SK-N-SH treated with all-trans-retinoic acid at 6 μM for 48 hours (cell line): Measurements from ENCODE around the gene CLCA1.

Experiments
- ATAC-seq: fragments of 200-7000 bp; cut with Tn5 transposase; 3 replicates; pipeline ENCODE4 v1.9.1; 2020; ENCODE audit warnings: mild to moderate bottlenecking, moderate library complexity
- ARNTL ChIP-seq: fragments of 450-650 bp; formaldehyde crosslinking; IDR thresholded peaks from 2 replicates; pipeline ENCODE4 v1.5.0; 2020; ENCODE audit warnings: low read depth, mild to moderate bottlenecking, moderate library complexity, borderline replicate concordance
- BACH2 ChIP-seq: fragments of 250-450 bp; sonication (Bioruptor Pico); IDR thresholded peaks from 2 replicates; pipeline ENCODE4 v1.9.0; 2021; ENCODE audit warnings: mild to moderate bottlenecking, borderline replicate concordance
- CREB5 ChIP-seq: fragments of 250-450 bp; sonication (Bioruptor Pico); IDR thresholded peaks from 2 replicates; pipeline ENCODE4 v1.5.1; 2020; ENCODE audit warnings: low read depth, mild to moderate bottlenecking, moderate library complexity
- CSDC2 ChIP-seq: fragments of 250-450 bp; sonication (Bioruptor Pico); IDR thresholded peaks from 2 replicates; pipeline ENCODE4 v1.5.0; 2020; ENCODE audit warnings: mild to moderate bottlenecking, moderate library complexity
- ESRRG ChIP-seq: fragments of 250-450 bp; sonication (Bioruptor Pico); IDR thresholded peaks from 2 replicates; pipeline ENCODE4 v1.6.1; 2021; ENCODE audit warnings: mild to moderate bottlenecking
- ISL1 ChIP-seq: fragments of 250-450 bp; sonication (Bioruptor Pico); IDR thresholded peaks from 2 replicates; pipeline ENCODE4 v2.1.2; 2022; ENCODE audit warnings: mild to moderate bottlenecking, moderate library complexity
- OSR1 ChIP-seq: fragments of 250-450 bp; sonication (Bioruptor Pico); IDR thresholded peaks from 2 replicates; pipeline ENCODE4 v1.8.0; 2022; ENCODE audit warnings: moderate library complexity, mild to moderate bottlenecking, inconsistent platforms
- RARB ChIP-seq: fragments of 250-450 bp; sonication (Bioruptor Pico); IDR thresholded peaks from 2 replicates; pipeline ENCODE4 v1.8.0; 2021; ENCODE audit warnings: mild to moderate bottlenecking, moderate library complexity
- SNAI2 ChIP-seq: fragments of 250-450 bp; sonication (Bioruptor Pico); IDR thresholded peaks from 2 replicates; pipeline ENCODE4 v1.5.0; 2020; ENCODE audit warnings: mild to moderate bottlenecking, moderate library complexity
- TCF4 ChIP-seq: fragments of 250-450 bp; sonication (Bioruptor Pico); IDR thresholded peaks from 2 replicates; pipeline ENCODE4 v1.8.0; 2021; ENCODE audit warnings: mild to moderate bottlenecking, moderate library complexity, borderline replicate concordance
- ZC3H10 ChIP-seq: fragments of 250-450 bp; sonication (Bioruptor Pico); IDR thresholded peaks from 2 replicates; pipeline ENCODE4 v1.5.1; 2021; ENCODE audit warnings: mild to moderate bottlenecking, moderate library complexity
- ZFP3 ChIP-seq: fragments of 250-450 bp; sonication (Bioruptor Pico); IDR thresholded peaks from 2 replicates; pipeline ENCODE4 v1.5.0; 2020; ENCODE audit warnings: mild to moderate bottlenecking, moderate library complexity
- ZFP30 ChIP-seq: fragments of 450-650 bp; formaldehyde crosslinking; IDR thresholded peaks from 2 replicates; pipeline ENCODE4 v1.5.0; 2022; ENCODE audit warnings: mild to moderate bottlenecking, moderate library complexity
- ZNF565 ChIP-seq: fragments of 450-650 bp; formaldehyde crosslinking; conservative IDR thresholded peaks from 2 replicates; pipeline ENCODE4 v1.5.0; 2020; ENCODE audit warnings: low read depth, mild to moderate bottlenecking, moderate library complexity
- ZNF70 ChIP-seq: fragments of 450-650 bp; formaldehyde crosslinking; IDR thresholded peaks from 2 replicates; pipeline ENCODE4 v1.5.0; 2020; ENCODE audit warnings: mild to moderate bottlenecking, moderate library complexity
- ZNF8 ChIP-seq: fragments of 450-650 bp; formaldehyde crosslinking; IDR thresholded peaks from 2 replicates; pipeline ENCODE4 v1.5.0; 2020; ENCODE audit warnings: mild to moderate bottlenecking, moderate library complexity
- TF ChIP-seq, protein P1 (sequence below): fragments of 250-450 bp; sonication (Bioruptor Pico); IDR thresholded peaks from 2 replicates; pipeline ENCODE4 v1.8.0; 2020; ENCODE audit warnings: mild to moderate bottlenecking, moderate library complexity, borderline replicate concordance
- TF ChIP-seq, protein P2 (sequence below): fragments of 250-450 bp; sonication (Bioruptor Pico); IDR thresholded peaks from 2 replicates; pipeline ENCODE4 v1.5.1; 2021; ENCODE audit warnings: mild to moderate bottlenecking, moderate library complexity
- TF ChIP-seq, protein P3 (sequence below): fragments of 250-450 bp; sonication (Bioruptor Pico); IDR thresholded peaks from 2 replicates; pipeline ENCODE4 v1.8.0; 2021; ENCODE audit warnings: low read depth, mild to moderate bottlenecking, moderate library complexity, borderline replicate concordance
- TF ChIP-seq, protein P4 (sequence below): fragments of 250-450 bp; sonication (Bioruptor Pico); IDR thresholded peaks from 2 replicates; pipeline ENCODE4 v1.5.0; 2020; ENCODE audit warnings: mild to moderate bottlenecking, moderate library complexity

CLCA1 gene

GRCh38 chr1:86489242-86489878, 20.6 kb downstream of the CLCA1 start (continued):
- TF ChIP-seq ZNF70 (CRISPR knock-in tag), result no peak

DNA sequence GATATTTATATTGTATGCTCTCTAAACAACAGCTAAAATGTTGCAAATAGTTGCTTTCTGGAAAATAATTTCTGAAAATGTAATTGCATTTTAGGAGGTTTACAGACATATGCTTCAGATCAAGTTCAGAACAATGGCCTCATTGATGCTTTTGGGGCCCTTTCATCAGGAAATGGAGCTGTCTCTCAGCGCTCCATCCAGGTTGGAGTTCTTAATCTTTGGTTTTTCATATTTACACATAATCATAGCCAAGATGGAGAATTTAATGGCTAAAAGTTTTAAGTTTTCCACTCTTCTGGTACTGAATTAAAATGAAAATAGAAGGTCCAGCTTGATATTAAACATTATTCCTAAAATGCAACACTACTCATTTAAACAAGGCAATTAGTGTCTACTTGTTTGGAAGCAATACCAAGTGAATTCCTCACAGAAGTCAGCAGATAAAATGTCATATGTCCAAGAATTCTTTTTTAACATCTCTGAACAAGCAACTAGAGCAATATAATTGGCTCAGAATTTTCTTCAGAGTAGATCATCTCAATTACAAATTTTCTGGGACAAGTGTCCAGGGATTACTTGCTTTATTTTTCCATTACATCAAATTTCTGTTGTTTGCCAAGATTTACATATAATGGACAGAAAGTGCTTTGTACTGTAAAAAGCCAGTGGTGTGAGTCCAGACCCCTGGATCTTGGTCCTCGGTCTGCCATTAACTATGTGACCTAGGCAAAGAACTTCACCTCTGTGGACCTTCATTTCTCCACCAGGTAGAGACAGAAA, 22.6 kb downstream of the CLCA1 start:
- ATAC-seq, result no peak
- TF ChIP-seq, protein P1, sequence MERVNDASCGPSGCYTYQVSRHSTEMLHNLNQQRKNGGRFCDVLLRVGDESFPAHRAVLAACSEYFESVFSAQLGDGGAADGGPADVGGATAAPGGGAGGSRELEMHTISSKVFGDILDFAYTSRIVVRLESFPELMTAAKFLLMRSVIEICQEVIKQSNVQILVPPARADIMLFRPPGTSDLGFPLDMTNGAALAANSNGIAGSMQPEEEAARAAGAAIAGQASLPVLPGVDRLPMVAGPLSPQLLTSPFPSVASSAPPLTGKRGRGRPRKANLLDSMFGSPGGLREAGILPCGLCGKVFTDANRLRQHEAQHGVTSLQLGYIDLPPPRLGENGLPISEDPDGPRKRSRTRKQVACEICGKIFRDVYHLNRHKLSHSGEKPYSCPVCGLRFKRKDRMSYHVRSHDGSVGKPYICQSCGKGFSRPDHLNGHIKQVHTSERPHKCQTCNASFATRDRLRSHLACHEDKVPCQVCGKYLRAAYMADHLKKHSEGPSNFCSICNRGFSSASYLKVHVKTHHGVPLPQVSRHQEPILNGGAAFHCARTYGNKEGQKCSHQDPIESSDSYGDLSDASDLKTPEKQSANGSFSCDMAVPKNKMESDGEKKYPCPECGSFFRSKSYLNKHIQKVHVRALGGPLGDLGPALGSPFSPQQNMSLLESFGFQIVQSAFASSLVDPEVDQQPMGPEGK (CRISPR knock-in tag), result no peak
- TF ChIP-seq ZNF8 (CRISPR knock-in tag) (no peak), ZNF70 (CRISPR knock-in tag) (no peak), ZFP3 (CRISPR knock-in tag) (no peak), OSR1 (CRISPR knock-in tag) (no peak), CSDC2 (no peak), ZFP30 (no peak), ISL1 (CRISPR knock-in tag) (no peak), TCF4 (CRISPR knock-in tag) (no peak), ESRRG (CRISPR knock-in tag) (no peak)
- TF ChIP-seq, protein P2, sequence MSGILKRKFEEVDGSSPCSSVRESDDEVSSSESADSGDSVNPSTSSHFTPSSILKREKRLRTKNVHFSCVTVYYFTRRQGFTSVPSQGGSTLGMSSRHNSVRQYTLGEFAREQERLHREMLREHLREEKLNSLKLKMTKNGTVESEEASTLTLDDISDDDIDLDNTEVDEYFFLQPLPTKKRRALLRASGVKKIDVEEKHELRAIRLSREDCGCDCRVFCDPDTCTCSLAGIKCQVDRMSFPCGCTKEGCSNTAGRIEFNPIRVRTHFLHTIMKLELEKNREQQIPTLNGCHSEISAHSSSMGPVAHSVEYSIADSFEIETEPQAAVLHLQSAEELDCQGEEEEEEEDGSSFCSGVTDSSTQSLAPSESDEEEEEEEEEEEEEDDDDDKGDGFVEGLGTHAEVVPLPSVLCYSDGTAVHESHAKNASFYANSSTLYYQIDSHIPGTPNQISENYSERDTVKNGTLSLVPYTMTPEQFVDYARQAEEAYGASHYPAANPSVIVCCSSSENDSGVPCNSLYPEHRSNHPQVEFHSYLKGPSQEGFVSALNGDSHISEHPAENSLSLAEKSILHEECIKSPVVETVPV (CRISPR knock-in tag), result no peak
- TF ChIP-seq, protein P3, sequence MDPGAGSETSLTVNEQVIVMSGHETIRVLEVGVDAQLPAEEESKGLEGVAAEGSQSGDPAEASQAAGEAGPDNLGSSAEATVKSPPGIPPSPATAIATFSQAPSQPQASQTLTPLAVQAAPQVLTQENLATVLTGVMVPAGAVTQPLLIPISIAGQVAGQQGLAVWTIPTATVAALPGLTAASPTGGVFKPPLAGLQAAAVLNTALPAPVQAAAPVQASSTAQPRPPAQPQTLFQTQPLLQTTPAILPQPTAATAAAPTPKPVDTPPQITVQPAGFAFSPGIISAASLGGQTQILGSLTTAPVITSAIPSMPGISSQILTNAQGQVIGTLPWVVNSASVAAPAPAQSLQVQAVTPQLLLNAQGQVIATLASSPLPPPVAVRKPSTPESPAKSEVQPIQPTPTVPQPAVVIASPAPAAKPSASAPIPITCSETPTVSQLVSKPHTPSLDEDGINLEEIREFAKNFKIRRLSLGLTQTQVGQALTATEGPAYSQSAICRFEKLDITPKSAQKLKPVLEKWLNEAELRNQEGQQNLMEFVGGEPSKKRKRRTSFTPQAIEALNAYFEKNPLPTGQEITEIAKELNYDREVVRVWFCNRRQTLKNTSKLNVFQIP (CRISPR knock-in tag), result no peak
- TF ChIP-seq, protein P4, sequence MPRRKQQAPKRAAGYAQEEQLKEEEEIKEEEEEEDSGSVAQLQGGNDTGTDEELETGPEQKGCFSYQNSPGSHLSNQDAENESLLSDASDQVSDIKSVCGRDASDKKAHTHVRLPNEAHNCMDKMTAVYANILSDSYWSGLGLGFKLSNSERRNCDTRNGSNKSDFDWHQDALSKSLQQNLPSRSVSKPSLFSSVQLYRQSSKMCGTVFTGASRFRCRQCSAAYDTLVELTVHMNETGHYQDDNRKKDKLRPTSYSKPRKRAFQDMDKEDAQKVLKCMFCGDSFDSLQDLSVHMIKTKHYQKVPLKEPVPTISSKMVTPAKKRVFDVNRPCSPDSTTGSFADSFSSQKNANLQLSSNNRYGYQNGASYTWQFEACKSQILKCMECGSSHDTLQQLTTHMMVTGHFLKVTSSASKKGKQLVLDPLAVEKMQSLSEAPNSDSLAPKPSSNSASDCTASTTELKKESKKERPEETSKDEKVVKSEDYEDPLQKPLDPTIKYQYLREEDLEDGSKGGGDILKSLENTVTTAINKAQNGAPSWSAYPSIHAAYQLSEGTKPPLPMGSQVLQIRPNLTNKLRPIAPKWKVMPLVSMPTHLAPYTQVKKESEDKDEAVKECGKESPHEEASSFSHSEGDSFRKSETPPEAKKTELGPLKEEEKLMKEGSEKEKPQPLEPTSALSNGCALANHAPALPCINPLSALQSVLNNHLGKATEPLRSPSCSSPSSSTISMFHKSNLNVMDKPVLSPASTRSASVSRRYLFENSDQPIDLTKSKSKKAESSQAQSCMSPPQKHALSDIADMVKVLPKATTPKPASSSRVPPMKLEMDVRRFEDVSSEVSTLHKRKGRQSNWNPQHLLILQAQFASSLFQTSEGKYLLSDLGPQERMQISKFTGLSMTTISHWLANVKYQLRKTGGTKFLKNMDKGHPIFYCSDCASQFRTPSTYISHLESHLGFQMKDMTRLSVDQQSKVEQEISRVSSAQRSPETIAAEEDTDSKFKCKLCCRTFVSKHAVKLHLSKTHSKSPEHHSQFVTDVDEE (CRISPR knock-in tag), result no peak

DNA sequence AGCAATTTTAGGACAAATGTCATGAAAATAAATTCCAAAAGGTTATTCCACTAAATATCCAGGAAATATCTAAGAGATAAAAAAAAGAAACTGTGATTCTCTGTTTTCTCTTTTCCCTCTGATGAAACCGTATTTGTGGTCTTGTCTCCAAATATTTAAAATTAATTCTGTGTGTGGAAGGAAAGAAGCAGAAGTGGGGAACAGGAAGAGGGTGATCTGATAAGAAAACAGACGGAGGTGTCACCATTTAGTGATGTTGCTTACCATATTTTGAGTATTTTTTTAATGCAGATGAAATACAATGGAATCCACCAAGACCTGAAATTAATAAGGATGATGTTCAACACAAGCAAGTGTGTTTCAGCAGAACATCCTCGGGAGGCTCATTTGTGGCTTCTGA, 29.6 kb downstream of the CLCA1 start:
- TF ChIP-seq, protein P1 (CRISPR knock-in tag), result no peak
- TF ChIP-seq ZC3H10 (CRISPR knock-in tag) (no peak), ZFP30 (no peak), CSDC2 (no peak), ARNTL (CRISPR knock-in tag) (no peak), ESRRG (CRISPR knock-in tag) (no peak), CREB5 (no peak), ZNF8 (CRISPR knock-in tag) (no peak), BACH2 (CRISPR knock-in tag) (no peak), SNAI2 (CRISPR knock-in tag) (no peak), ZNF565 (CRISPR knock-in tag) (no peak), RARB (CRISPR knock-in tag) (no peak)
- TF ChIP-seq, protein P3 (CRISPR knock-in tag), result no peak
- TF ChIP-seq, protein P2 (CRISPR knock-in tag), result no peak
- ATAC-seq, result no peak
